GM21390 (cell line): ENCODE data around the gene AP1B1.

Source experiments
- ATAC-seq: cut with Tn5 transposase; IDR thresholded peaks from one replicate; pipeline ENCODE4 v1.9.1; 2021; ENCODE audit not compliant: unreplicated experiment

AP1B1 gene

DNA sequence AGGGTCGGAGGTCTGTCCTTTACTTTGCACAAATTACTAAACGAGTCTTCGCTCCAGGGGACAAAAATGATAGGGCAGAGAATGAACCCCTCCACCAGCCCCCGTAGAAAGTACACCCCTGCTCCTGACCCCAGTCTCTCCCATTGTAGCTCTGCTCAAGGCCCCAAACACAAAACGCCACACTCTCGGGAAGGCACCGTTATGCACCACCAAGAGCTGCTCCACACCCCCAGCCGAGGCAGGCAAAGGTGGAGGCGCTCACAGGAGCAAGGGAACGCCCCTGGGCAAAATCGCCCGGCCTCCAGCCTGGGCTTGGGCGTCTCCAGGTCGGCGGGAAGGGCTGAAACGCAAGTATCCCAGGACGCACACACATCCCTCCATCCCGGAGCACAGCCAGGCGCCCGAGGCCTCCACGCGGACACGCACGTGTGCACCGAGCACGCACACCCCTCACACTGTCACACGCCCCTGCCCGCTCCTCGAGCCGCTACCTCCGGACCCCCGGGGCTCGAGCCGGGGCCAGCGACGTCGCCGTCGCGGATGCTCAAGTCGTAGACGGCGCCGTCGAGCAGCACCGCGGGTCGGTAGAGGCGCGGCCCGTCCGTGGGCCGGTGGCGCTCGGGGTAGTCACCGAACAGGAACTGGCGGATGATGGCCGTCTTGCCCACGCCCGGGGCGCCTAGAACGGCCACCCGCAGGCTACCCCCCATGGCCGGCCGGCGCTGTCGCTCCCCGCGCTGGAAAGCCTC lies 73.7 kb downstream of the AP1B1 start:
- no peak for ATAC-seq

DNA sequence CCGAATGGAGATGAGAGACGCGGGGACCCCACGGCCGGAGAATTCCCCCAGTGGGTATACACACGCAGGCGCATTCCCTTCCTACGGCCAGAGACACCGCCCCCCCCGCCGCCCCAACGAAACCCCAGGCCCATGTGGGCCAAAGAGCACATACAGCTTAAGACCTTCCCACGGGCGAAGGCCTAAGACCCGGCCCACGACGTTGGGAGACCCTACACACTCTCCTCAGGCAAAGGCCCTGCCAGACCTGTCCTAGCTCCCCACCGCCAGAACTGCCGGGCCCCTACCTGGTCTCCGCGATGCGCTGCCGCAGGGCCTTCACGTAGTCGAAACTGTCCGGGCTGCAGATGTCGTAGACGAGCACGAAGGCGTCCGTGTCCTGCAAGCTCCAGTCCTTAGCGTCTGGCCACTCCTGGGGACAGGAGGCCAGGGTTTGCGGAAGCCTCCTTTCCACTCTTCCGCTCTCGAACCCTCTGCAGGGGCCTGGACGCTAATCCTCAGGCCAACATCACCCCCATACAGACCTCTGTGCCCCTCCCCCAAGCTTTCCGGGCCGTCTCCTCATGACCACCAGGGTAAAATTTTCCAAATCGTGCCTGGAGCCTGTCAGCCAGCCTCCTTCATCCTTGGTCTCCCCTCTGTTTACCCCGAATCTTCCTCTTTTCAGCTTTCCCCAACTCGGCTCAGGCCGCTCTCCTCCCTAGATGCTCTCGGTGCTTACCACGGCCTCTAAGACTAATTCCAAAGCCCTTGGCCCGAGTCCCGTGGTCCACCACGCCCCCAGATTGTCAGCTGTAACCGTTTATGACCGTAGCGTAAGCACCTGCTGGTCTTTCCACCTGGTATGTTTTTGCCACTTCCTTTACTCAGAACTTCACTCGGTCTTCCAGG lies 74.5 kb downstream of the AP1B1 start:
- no peak for ATAC-seq

- no peak for ATAC-seq
Observed at GRCh38 chr22:29313126-29313575, 75.2 kb downstream of the AP1B1 start.

- ATAC-seq: no peak
Observed at GRCh38 chr22:29312218-29313125, 75.9 kb downstream of the AP1B1 start.

DNA sequence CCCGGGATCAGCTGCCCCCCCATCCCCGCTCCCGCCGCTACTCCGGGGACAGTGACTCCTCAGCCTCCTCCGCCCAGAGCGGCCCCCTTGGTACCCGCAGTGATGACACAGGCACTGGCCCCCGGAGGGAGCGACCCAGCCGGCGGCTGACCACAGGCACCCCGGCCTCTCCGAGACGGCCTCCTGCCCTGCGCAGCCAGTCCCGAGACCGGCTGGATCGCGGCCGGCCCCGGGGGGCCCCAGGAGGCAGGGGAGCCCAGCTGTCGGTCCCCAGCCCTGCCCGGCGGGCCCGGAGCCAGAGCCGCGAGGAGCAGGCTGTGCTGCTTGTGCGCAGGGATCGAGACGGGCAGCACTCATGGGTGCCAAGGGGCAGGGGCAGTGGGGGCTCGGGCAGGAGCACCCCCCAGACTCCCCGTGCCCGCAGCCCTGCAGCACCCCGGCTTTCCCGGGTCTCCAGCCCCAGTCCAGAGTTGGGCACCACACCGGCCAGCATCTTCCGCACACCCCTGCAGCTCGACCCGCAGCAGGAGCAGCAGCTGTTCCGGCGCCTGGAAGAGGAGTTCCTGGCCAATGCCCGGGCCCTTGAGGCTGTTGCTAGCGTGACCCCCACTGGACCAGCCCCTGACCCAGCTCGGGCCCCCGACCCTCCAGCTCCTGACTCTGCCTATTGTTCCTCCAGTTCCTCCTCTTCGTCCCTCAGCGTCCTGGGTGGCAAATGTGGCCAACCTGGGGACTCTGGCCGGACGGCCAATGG lies 76.7 kb downstream of the AP1B1 start:
- ATAC-seq: no peak

DNA sequence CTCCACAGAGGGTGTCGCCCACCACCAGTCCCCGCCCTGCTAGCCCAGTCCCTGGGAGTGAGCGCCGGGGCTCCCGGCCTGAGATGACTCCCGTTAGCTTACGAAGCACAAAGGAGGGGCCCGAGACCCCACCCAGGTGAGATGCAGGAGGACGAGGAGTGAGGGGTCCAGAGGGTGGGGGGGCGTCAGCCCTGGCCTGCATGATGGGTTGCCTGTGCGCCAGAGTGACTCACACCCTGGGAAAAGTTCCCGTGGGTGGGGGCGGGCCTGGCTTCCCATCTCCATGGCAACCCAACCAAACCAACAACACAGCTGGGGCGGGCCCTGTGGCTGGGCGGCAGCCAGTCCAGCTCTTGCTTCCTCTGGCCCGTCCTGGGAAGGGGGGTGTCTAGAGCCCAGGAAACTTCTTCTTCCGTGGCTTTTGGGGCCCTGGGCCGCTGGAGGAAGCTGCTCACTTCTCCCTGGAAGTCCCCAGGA lies 77.5 kb downstream of the AP1B1 start:
- no peak for ATAC-seq

DNA sequence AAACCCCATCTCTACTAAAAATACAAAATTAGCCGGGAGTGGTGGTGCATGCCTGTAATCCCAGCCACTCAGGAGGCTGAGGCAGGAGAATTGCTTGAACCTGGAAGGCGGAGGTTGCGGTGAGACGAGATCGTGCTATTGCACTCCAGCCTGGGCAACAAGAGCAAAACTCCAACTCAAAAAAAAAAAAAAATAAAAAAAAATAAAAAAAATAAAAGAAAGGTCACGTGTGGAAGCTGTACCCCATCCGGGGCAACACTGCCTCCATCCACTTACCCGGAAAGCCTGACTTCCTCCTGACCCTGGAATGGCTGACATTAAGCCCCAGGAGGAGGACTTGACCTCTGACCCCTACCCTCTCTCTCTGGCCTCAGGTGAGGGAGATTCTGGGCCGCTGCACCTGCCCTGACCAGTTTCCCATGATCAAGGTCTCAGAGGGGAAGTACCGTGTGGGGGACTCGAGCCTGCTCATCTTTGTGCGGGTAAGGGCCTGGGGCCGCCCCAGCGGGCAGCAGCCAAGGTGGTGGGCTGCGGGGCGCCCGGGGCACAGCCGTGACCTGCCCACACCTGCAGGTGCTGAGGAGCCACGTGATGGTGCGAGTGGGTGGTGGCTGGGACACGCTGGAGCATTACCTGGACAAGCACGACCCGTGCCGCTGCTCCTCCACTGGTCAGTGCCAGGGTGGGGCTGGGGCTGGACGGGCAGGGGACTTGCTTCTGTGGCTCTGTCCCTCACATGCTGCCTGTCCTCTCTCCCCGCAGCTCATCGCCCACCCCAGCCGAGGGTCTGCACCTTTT lies 78.1 kb downstream of the AP1B1 start:
- ATAC-seq: no peak

DNA sequence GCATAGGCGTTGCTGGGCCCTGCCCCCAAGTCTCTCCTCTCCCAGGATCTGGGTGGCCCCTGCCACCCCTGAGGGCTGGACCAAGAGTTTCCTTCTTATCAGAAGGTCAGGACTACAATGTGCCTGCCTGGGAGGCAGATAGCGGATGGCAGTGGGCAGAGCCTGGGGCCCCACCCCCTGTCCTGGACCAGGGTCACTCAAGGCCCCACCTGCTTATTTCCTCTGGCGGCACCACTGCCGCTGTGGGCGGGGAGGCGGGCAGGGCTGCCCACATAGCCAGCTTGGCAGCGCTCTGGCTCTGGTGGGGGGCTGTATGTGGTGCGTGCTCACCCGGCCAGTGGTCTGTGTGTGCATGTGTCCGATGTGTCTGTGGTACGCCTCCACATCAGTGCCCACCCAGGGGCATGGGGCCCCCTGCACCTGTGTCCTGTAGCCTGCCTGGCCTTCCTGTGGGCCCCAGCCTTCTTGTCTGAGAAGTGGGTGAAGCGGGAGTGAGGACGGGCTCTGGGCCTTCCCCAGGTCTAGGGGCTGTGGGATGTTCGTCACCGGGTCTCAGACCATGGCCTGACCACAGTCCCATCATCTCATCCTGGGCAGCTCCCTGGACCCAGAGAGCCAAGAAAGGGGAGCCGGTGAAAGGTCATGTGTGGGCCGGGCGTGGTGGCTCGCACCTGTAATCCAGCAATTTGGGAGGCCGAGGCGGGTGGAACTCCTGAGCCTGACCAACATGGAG lies 78.9 kb downstream of the AP1B1 start:
- no peak for ATAC-seq

DNA sequence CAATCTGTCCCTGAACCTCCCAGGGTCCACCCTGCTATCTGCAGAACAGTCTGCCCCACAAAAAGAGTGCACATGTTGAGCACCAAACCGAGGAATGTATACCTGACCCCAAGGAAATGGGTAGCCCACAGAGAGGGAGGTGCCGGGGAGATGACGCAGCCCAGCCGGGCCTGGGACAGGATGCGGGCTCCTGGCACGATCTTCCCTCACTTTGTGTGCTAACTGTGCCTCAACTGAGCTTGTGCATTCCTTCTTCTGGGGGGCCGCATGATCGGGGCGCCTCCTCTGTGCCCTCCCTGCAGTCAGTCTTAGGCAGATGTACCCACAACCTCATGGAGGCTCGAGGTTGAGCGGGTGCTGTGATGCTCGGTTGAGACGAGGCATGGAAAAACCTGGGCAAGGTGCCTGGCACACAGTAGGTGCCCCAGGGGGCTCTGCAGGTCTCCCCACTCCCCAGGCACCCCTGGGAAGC lies 79.5 kb downstream of the AP1B1 start:
- no peak for ATAC-seq

GRCh38 chr22:29308148-29308790 lies 80.1 kb downstream of the AP1B1 start:
- no peak for ATAC-seq

DNA sequence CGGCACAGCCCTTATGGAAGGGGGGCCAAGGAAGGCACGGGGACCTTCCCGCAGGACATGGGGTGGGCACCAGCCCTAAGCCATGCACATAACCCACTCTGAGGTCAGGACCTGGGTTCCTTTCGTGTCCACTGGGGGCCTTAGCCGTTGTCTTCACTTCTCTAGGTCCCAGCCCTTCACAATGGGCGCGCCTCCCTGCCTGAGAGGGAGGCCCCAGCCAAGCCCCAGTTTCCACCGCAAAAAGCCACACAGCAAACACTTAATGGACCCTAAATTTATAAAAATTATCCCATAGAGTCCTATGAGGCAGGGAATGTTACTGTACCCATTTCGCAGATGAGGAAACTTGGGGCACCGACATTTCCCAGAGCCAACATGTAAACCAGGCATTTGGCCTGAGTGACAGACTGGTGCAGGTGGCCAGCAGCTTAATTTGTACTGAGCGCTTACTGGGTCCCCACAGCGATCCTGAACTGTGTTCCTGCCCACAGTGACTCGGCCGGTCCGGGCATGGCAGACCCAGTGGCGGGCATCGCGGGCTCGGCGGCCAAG lies 80.7 kb downstream of the AP1B1 start:
- no peak for ATAC-seq

- ATAC-seq: no peak
Observed at GRCh38 chr22:29306835-29307595, 81.4 kb downstream of the AP1B1 start.

- no peak for ATAC-seq
Observed at GRCh38 chr22:29306175-29306834, 82.1 kb downstream of the AP1B1 start, which contains the start of gene GAS2L1. TSS of gene GAS2L1 (plus strand) at chr22:29306650. CDS start at chr22:29308106, 1,456 bp downstream.

GRCh38 chr22:29305836-29306174 lies 82.6 kb downstream of the AP1B1 start:
- ATAC-seq: no peak

- no peak for ATAC-seq
Observed at GRCh38 chr22:29302681-29303465, 85.5 kb downstream of the AP1B1 start.

DNA sequence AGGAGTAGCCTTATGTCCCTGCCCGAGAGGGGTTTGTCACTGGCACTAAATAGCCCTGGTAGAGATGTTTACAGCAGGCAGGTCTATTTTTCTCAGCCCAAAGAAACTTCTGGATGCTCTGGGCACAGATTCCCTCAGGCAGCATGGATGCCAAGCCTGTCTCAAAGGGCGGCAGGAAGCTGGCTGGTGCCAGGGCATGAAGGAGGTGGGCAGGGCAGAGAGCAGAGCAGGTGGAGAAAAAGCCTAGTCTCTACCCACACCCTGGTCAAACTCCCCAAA lies 86.0 kb downstream of the AP1B1 start:
- ATAC-seq: no peak
